Gastroesophageal sphincter (tissue), 3 donors: ENCODE results near the gene ZDHHC12.

Experiments used
- EP300 ChIP-seq: sonication (generic); formaldehyde crosslinking; IDR thresholded peaks from one replicate; pipeline ENCODE4 v1.6.1; 2017; ENCODE audit warnings: antibody characterized with exemption, mild to moderate bottlenecking
- POLR2A ChIP-seq, 2 donors: fragments of 450-650 bp; IDR thresholded peaks; one replicate each; pipeline ENCODE4 v1.6.1; 2017; ENCODE audit warnings: antibody characterized with exemption in 2 of 2, mild to moderate bottlenecking in 2 of 2, moderate library complexity in 1 of 2
- POLR2AphosphoS5 ChIP-seq: sonication (generic); formaldehyde crosslinking; IDR thresholded peaks from one replicate; pipeline ENCODE4 v1.6.1; 2017; ENCODE audit warnings: antibody characterized with exemption
- TF ChIP-seq, protein P1 (sequence below), 4 experiments: fragments of 200-600 bp in 2 of 4; fragments of 450-650 bp in 2 of 4; sonication (generic) in 1 of 4; IDR thresholded peaks; one replicate each; pipeline ENCODE4 v1.5.1; 2017 to 2019; ENCODE audit warnings: antibody characterized with exemption in 4 of 4, mild to moderate bottlenecking in 2 of 4, moderate library complexity in 2 of 4

DNA sequence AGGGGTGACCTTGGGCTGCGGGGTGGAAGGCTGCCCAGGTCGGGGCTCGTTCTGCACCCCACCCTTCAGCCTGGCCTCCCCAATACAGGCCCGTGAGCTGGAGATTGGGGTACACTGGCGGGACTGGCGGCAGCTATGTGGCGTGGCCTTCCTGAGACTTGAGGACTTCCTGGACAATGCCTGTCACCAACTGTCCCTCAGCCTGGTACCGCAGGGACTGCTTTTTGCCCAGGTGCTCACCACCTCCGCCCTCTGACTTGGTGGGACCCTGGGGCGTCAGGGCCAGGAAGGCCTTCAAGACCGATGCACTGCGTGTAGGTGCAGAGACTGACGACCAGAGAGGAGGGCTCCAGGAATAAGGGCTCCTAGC lies 10.5 kb downstream of the ZDHHC12 start:
- TF ChIP-seq, protein P1, sequence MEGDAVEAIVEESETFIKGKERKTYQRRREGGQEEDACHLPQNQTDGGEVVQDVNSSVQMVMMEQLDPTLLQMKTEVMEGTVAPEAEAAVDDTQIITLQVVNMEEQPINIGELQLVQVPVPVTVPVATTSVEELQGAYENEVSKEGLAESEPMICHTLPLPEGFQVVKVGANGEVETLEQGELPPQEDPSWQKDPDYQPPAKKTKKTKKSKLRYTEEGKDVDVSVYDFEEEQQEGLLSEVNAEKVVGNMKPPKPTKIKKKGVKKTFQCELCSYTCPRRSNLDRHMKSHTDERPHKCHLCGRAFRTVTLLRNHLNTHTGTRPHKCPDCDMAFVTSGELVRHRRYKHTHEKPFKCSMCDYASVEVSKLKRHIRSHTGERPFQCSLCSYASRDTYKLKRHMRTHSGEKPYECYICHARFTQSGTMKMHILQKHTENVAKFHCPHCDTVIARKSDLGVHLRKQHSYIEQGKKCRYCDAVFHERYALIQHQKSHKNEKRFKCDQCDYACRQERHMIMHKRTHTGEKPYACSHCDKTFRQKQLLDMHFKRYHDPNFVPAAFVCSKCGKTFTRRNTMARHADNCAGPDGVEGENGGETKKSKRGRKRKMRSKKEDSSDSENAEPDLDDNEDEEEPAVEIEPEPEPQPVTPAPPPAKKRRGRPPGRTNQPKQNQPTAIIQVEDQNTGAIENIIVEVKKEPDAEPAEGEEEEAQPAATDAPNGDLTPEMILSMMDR (IDR thresholded peaks at IDR 0.05), result no peak
- TF ChIP-seq POLR2A (IDR thresholded peaks at IDR 0.05) (no peak), POLR2AphosphoS5 (no peak), EP300 (no peak)
